ENCODE measurements around the gene ZBTB2. TPM values are rescaled to one million over a fixed set of nuclear protein-coding genes. Genes with fewer than 3 reads are reported as not detected.

The ZBTB2 gene
- total RNA-seq, 1 experiment from 2014 or later = 14.3 TPM

DNA sequence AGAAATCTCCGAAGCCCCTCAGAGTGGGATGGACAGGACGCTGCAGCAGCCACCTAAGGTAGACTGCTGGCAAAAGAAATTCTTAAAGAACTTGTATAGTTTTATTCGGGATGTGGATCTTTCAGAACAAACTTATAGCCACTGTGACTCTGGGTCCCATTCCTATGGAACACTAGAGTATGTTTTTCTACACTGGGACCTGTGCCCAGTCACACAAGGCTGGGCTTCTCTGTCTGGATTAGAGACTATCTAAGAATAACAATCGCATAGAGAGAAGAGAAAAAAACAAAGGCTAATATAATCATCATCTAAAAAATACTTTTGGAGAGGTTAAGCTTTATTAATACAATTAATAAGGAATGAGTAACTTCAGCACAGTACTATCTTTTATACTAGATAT is 31.6 kb upstream of the ZBTB2 start (continued):
- TF ChIP-seq, protein P1, sequence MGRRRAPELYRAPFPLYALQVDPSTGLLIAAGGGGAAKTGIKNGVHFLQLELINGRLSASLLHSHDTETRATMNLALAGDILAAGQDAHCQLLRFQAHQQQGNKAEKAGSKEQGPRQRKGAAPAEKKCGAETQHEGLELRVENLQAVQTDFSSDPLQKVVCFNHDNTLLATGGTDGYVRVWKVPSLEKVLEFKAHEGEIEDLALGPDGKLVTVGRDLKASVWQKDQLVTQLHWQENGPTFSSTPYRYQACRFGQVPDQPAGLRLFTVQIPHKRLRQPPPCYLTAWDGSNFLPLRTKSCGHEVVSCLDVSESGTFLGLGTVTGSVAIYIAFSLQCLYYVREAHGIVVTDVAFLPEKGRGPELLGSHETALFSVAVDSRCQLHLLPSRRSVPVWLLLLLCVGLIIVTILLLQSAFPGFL (CRISPR knock-in tag; IDR thresholded peaks at IDR 0.05; ENCODE audit: borderline replicate concordance) = no peak
- TF ChIP-seq SOX15 (CRISPR knock-in tag; IDR thresholded peaks at IDR 0.05) = no peak
- TF ChIP-seq FOXK1 (CRISPR knock-in tag; IDR thresholded peaks at IDR 0.05) = no peak
- TF ChIP-seq, protein P2, sequence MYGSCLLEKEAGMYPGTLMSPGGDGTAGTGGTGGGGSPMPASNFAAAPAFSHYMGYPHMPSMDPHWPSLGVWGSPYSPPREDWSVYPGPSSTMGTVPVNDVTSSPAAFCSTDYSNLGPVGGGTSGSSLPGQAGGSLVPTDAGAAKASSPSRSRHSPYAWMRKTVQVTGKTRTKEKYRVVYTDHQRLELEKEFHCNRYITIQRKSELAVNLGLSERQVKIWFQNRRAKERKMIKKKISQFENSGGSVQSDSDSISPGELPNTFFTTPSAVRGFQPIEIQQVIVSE (CRISPR knock-in tag; IDR thresholded peaks at IDR 0.05; ENCODE audit: borderline replicate concordance) = no peak

DNA sequence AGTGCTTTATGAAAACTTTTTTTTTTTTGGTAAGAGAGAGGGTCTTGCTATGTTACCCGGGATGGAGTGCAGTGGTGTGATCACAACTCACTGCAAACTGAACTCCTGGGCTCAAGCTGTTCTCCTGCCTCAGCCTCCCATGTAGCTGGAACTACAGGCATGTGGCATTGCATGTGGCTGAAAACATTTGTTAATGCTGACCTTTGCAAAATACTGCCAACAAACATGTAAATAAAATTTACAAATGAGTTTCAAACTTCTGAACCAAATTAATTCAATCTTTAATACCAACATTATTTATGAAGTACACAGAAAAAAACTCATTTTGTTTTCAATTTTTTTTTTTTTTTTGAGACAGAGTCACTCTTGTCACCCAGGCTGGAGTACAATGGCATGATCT is 26.1 kb upstream of the ZBTB2 start:
- Mint-ChIP-seq H3K27me3 (ENCODE audit: low read depth) (no peaks in the 10 kb centered on the region), H3K4me1 (no peaks in the 10 kb centered on the region), H3K4me3 (no peak overlapping the region), H3K9me3 (peaks cover 9% of the 10 kb centered on the region), H3K27ac (no peak overlapping the region), H3K36me3 (peaks cover 52% of the 10 kb centered on the region)
- ChIA-PET POLR2A (interaction anchor here (0.7 kb wide), 2 partner anchors 20 to 91 kb away, joined by 3 read pairs; no protein-coding TSS in a partner anchor), CTCF (no interaction called here)
- no peak for DNase-seq (ENCODE audit: low spot score)
- no peak for ATAC-seq
- TF ChIP-seq TP53 (CRISPR knock-in tag; IDR thresholded peaks at IDR 0.05) (no peak), RORB (CRISPR knock-in tag; IDR thresholded peaks at IDR 0.05) (no peak), ZNF138 (CRISPR knock-in tag; conservative IDR thresholded peaks at IDR 0.05) (no peak), GRHL2 (CRISPR knock-in tag; IDR thresholded peaks at IDR 0.05; ENCODE audit: insufficient replicate concordance, severe bottlenecking) (no peak)
- TF ChIP-seq, protein P3, sequence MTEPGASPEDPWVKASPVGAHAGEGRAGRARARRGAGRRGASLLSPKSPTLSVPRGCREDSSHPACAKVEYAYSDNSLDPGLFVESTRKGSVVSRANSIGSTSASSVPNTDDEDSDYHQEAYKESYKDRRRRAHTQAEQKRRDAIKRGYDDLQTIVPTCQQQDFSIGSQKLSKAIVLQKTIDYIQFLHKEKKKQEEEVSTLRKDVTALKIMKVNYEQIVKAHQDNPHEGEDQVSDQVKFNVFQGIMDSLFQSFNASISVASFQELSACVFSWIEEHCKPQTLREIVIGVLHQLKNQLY (CRISPR knock-in tag; IDR thresholded peaks at IDR 0.05) = no peak
- TF ChIP-seq, protein P4, sequence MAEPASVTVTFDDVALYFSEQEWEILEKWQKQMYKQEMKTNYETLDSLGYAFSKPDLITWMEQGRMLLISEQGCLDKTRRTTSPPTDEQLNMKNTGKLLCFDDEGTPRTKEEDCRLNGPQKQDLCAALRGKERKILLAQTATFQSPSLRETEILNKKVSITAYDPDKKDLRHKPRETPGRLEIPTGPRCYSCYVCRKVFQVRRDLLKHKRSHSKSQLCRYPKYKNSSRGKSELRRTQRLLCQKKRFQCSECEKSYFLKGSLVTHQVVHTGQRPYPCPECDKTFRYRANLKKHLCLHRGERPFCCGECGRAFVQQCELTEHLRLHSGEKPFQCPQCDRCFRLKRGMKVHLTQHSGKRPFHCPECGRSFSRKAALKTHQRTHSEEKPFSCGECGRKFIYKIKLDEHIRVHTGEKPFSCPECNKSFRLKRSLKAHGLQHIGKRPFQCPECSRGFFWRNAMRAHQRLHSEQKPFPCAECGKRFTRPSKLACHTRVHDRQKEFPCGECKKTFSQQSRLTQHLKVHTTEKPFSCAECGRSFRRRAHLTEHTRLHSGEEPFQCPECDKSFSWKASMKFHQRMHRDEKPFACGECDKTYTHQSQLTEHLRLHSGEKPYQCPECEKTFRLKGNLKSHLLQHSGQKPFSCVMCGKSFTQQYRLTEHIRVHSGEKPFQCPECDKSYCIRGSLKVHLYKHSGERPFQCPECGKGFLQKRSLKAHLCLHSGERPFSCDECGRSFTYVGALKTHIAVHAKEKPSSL (CRISPR knock-in tag; conservative IDR thresholded peaks at IDR 0.05) = no peak

DNA sequence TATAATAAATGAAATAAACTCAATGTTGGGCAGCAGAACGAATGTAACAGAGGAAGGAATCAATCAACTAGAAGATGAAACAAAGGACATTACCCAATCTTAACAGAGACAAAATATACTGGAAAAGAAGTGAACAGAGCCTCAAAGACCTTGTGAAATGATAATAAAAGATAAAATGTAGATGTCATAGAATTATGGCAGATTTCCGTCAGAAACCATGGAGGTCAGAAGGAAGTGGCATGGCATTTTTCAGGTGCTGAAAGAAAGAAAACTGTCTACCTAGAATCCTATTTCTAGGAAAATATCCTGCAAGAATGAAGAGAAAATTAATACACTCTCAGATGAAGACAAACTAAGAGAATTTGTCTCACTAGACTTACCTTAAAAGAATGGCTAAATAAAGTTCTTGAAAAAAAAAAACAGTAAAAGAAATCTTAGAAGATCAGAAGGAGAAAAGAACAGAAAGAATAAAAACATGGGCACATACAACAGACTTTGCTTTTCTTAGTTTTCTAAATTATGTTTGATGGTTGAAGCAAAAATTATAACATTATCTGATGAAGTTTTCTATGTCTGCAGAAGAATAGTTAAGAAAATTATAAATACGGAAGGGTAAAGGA is 23.4 kb upstream of the ZBTB2 start:
- ATAC-seq (no peak), DNase-seq (ENCODE audit: low spot score) (no peak)
- H3K36me3 Mint-ChIP-seq = peaks cover 59% of the 10 kb centered on the region
- H3K9me3 Mint-ChIP-seq = peaks cover 10% of the 10 kb centered on the region
- POLR2A ChIA-PET = no interaction called here
- H3K4me3 Mint-ChIP-seq = no peak overlapping the region
- CTCF ChIA-PET = no interaction called here
- H3K4me1 Mint-ChIP-seq = no peaks in the 10 kb centered on the region
- no peak overlapping the region for H3K27ac Mint-ChIP-seq
- no peaks in the 10 kb centered on the region for H3K27me3 Mint-ChIP-seq (ENCODE audit: low read depth)
- TF ChIP-seq GABPB1 (CRISPR knock-in tag; IDR thresholded peaks at IDR 0.05) (no peak), JUN (CRISPR knock-in tag; IDR thresholded peaks at IDR 0.05) (no peak), OVOL2 (CRISPR knock-in tag; IDR thresholded peaks at IDR 0.05; ENCODE audit: borderline replicate concordance) (no peak), ZNF416 (CRISPR knock-in tag; IDR thresholded peaks at IDR 0.05) (no peak), FOXP1 (CRISPR knock-in tag; IDR thresholded peaks at IDR 0.05; ENCODE audit: borderline replicate concordance) (no peak)
- TF ChIP-seq, protein P5, sequence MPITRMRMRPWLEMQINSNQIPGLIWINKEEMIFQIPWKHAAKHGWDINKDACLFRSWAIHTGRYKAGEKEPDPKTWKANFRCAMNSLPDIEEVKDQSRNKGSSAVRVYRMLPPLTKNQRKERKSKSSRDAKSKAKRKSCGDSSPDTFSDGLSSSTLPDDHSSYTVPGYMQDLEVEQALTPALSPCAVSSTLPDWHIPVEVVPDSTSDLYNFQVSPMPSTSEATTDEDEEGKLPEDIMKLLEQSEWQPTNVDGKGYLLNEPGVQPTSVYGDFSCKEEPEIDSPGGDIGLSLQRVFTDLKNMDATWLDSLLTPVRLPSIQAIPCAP (CRISPR knock-in tag; IDR thresholded peaks at IDR 0.05) = no peak
- TF ChIP-seq, protein P6, sequence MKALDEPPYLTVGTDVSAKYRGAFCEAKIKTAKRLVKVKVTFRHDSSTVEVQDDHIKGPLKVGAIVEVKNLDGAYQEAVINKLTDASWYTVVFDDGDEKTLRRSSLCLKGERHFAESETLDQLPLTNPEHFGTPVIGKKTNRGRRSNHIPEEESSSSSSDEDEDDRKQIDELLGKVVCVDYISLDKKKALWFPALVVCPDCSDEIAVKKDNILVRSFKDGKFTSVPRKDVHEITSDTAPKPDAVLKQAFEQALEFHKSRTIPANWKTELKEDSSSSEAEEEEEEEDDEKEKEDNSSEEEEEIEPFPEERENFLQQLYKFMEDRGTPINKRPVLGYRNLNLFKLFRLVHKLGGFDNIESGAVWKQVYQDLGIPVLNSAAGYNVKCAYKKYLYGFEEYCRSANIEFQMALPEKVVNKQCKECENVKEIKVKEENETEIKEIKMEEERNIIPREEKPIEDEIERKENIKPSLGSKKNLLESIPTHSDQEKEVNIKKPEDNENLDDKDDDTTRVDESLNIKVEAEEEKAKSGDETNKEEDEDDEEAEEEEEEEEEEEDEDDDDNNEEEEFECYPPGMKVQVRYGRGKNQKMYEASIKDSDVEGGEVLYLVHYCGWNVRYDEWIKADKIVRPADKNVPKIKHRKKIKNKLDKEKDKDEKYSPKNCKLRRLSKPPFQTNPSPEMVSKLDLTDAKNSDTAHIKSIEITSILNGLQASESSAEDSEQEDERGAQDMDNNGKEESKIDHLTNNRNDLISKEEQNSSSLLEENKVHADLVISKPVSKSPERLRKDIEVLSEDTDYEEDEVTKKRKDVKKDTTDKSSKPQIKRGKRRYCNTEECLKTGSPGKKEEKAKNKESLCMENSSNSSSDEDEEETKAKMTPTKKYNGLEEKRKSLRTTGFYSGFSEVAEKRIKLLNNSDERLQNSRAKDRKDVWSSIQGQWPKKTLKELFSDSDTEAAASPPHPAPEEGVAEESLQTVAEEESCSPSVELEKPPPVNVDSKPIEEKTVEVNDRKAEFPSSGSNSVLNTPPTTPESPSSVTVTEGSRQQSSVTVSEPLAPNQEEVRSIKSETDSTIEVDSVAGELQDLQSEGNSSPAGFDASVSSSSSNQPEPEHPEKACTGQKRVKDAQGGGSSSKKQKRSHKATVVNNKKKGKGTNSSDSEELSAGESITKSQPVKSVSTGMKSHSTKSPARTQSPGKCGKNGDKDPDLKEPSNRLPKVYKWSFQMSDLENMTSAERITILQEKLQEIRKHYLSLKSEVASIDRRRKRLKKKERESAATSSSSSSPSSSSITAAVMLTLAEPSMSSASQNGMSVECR (CRISPR knock-in tag; IDR thresholded peaks at IDR 0.05; ENCODE audit: borderline replicate concordance) = no peak
- TF ChIP-seq, protein P7, sequence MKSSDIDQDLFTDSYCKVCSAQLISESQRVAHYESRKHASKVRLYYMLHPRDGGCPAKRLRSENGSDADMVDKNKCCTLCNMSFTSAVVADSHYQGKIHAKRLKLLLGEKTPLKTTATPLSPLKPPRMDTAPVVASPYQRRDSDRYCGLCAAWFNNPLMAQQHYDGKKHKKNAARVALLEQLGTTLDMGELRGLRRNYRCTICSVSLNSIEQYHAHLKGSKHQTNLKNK (CRISPR knock-in tag; IDR thresholded peaks at IDR 0.05) = no peak
- TF ChIP-seq, protein P8, sequence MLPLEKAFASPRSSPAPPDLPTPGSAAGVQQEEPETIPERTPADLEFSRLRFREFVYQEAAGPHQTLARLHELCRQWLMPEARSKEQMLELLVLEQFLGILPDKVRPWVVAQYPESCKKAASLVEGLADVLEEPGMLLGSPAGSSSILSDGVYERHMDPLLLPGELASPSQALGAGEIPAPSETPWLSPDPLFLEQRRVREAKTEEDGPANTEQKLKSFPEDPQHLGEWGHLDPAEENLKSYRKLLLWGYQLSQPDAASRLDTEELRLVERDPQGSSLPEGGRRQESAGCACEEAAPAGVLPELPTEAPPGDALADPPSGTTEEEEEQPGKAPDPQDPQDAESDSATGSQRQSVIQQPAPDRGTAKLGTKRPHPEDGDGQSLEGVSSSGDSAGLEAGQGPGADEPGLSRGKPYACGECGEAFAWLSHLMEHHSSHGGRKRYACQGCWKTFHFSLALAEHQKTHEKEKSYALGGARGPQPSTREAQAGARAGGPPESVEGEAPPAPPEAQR (CRISPR knock-in tag; IDR thresholded peaks at IDR 0.05) = no peak
